Measurements from ENCODE around the gene TTC9. TPM values are rescaled to one million over a fixed set of nuclear protein-coding genes. Genes with fewer than 3 reads are reported as not detected.

Gene TTC9
- total RNA-seq, 2 experiments from 2014 or later = 5.5 to 5.7 TPM

GRCh38 chr14:70707138-70708038 is 65.7 kb downstream of the TTC9 start:
- H3K9me3 Mint-ChIP-seq = no peaks in the 10 kb centered on the region
- DNase-seq (peak; percentile 39), ATAC-seq (peak; percentile 77)
- POLR2A ChIA-PET = interaction anchor here (0.5 to 0.8 kb wide), 3 partner anchors 19 to 55 kb away, joined by 3 to 4 read pairs (median 4); no protein-coding TSS in a partner anchor
- no peak overlapping the region for H3K27ac Mint-ChIP-seq
- no peaks in the 10 kb centered on the region for H3K36me3 Mint-ChIP-seq (ENCODE audit: low read depth)
- peaks cover 6% of the 10 kb centered on the region for H3K4me1 Mint-ChIP-seq (ENCODE audit: low read depth)
- CTCF ChIA-PET = interaction anchor here (1.0 to 2.1 kb wide), 5 partner anchors 16 to 110 kb away, joined by 3 to 7 read pairs (median 3); partner anchors contain the start of gene TTC9
- no peak overlapping the region for H3K4me3 Mint-ChIP-seq
- intact Hi-C loops (cut with micrococcal nuclease) = no loop called here
- no peak for TF ChIP-seq CTCF (IDR thresholded peaks at IDR 0.05)
- no peaks in the 10 kb centered on the region for H3K27me3 Mint-ChIP-seq

- no peak for TF ChIP-seq CTCF (IDR thresholded peaks at IDR 0.05)
- no peak for DNase-seq
- ChIA-PET CTCF (interaction anchor here (0.9 to 2.1 kb wide), 5 partner anchors 27 to 112 kb away, joined by 3 to 7 read pairs (median 3); no protein-coding TSS in a partner anchor), POLR2A (interaction anchor here (1.1 kb wide), 1 partner anchor 13 kb away, joined by 3 read pairs; no protein-coding TSS in a partner anchor)
- no peak overlapping the region for H3K27ac Mint-ChIP-seq
- intact Hi-C loops (cut with micrococcal nuclease) = no loop called here
- peaks cover 7% of the 10 kb centered on the region for H3K4me1 Mint-ChIP-seq (ENCODE audit: low read depth)
- no peak overlapping the region for H3K4me3 Mint-ChIP-seq
- no peak for ATAC-seq
- H3K9me3 Mint-ChIP-seq = no peaks in the 10 kb centered on the region
- no peaks in the 10 kb centered on the region for H3K36me3 Mint-ChIP-seq (ENCODE audit: low read depth)
- no peaks in the 10 kb centered on the region for H3K27me3 Mint-ChIP-seq
Measured at GRCh38 chr14:70708717-70709570, 67.2 kb downstream of the TTC9 start.

GRCh38 chr14:70709726-70710382 is 68.1 kb downstream of the TTC9 start:
- peaks cover 8% of the 10 kb centered on the region for H3K4me1 Mint-ChIP-seq (ENCODE audit: low read depth)
- TF ChIP-seq CTCF (IDR thresholded peaks at IDR 0.05) = no peak
- no peak overlapping the region for H3K4me3 Mint-ChIP-seq
- H3K27me3 Mint-ChIP-seq = no peaks in the 10 kb centered on the region
- DNase-seq (no peak), ATAC-seq (no peak)
- H3K9me3 Mint-ChIP-seq = no peaks in the 10 kb centered on the region
- CTCF ChIA-PET = interaction anchor here (1.2 to 2.1 kb wide), 2 partner anchors 108 kb away, joined by 3 to 7 read pairs; no protein-coding TSS in a partner anchor
- intact Hi-C loops (cut with micrococcal nuclease) = loop anchor here (10.0 kb wide), 1 partner anchor 105 kb away; no protein-coding TSS in a partner anchor
- POLR2A ChIA-PET = interaction anchor here (1.1 kb wide), 1 partner anchor 14 kb away, joined by 3 read pairs; no protein-coding TSS in a partner anchor
- no peak overlapping the region for H3K27ac Mint-ChIP-seq
- no peaks in the 10 kb centered on the region for H3K36me3 Mint-ChIP-seq (ENCODE audit: low read depth)

- no peak for TF ChIP-seq CTCF (IDR thresholded peaks at IDR 0.05)
- intact Hi-C loops (cut with micrococcal nuclease) = loop anchor here (10.0 kb wide), 1 partner anchor 103 kb away; no protein-coding TSS in a partner anchor
- no peak for ATAC-seq
- Mint-ChIP-seq H3K36me3 (ENCODE audit: low read depth) (no peaks in the 10 kb centered on the region), H3K27me3 (no peaks in the 10 kb centered on the region), H3K4me1 (ENCODE audit: low read depth) (peaks cover 8% of the 10 kb centered on the region), H3K27ac (no peak overlapping the region), H3K9me3 (no peaks in the 10 kb centered on the region), H3K4me3 (no peak overlapping the region)
- ChIA-PET POLR2A (no interaction called here), CTCF (interaction anchor here (0.8 to 6.9 kb wide), 3 partner anchors 9 to 88 kb away, joined by 3 to 102 read pairs (median 3); no protein-coding TSS in a partner anchor)
- no peak for DNase-seq
Measured at GRCh38 chr14:70711451-70711850, 69.7 kb downstream of the TTC9 start.

Measured in activated CD8-positive, alpha-beta T cell treated with anti-CD3 and anti-CD28 coated beads for 36 hours (primary cell).